Measurements from ENCODE around the gene ZBTB8OS.
"Not testable (repeated sequence)": the region's sequence is repeated elsewhere in the genome, so short reads cannot be mapped to it uniquely, and the experiment has no call there.

ZBTB8OS gene

DNA sequence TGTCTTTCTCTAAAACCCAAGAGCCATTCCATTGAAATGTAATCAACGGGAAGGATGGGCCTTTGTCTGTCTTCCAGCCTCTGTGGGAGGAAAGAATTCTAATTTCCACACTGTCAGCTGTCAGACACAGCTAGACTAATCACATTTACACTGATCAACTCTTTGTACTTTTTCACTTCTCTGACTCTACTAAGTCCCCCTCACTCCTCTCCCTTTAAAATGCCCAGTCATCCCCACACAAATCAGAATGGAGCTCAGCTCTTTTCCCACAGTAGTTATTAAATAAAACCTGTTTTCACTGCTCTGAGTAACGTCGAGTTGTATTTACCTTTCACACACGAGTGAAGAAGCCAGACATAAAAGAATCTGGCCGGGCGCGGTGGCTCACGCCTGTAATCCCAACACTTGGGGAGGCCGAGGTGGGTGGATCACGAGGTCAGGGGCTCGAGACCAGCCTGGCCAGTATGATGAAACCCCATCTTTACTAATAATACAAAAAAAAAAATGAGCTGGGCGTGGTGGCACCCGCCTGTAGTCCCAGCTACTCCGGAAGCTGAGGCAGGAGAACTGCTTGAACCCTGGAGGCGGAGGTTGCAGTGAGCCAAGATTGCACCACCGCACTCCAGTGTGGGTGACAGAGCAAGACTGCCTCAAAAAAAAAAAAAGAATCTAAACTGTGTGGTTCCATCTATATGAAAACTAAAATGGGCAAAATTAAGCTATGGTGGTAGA, 13.3 kb downstream of the ZBTB8OS start:
- no peaks in the 10 kb centered on the region for H3K4me1 ChIP-seq (ENCODE audit: low read length)
- peaks cover 91% of the 10 kb centered on the region for H3K79me2 ChIP-seq (ENCODE audit: low read length)
- TF ChIP-seq EZH2 (optimal IDR thresholded peaks at IDR 0.05; ENCODE audit: low read depth, low read length) (no peak), EZH2phosphoT487 (IDR thresholded peaks at IDR 0.05; ENCODE audit: low read length) (no peak)
- TF ChIP-seq, protein P1, sequence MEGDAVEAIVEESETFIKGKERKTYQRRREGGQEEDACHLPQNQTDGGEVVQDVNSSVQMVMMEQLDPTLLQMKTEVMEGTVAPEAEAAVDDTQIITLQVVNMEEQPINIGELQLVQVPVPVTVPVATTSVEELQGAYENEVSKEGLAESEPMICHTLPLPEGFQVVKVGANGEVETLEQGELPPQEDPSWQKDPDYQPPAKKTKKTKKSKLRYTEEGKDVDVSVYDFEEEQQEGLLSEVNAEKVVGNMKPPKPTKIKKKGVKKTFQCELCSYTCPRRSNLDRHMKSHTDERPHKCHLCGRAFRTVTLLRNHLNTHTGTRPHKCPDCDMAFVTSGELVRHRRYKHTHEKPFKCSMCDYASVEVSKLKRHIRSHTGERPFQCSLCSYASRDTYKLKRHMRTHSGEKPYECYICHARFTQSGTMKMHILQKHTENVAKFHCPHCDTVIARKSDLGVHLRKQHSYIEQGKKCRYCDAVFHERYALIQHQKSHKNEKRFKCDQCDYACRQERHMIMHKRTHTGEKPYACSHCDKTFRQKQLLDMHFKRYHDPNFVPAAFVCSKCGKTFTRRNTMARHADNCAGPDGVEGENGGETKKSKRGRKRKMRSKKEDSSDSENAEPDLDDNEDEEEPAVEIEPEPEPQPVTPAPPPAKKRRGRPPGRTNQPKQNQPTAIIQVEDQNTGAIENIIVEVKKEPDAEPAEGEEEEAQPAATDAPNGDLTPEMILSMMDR (IDR thresholded peaks at IDR 0.05; ENCODE audit: low read length): no peak
- no peak overlapping the region for H3K4me3 ChIP-seq (ENCODE audit: low read length)
- no peaks in the 10 kb centered on the region for H3K9me2 ChIP-seq (replicated peaks; ENCODE audit: insufficient read depth, low read length)
- H2AFZ ChIP-seq (ENCODE audit: low read length): no peak overlapping the region
- no peaks in the 10 kb centered on the region for H4K20me1 ChIP-seq (ENCODE audit: insufficient read depth, low read length)
- no peak overlapping the region for H3K27ac ChIP-seq (ENCODE audit: low read length)
- H3K9me3 ChIP-seq (replicated peaks; ENCODE audit: insufficient read depth, low read length): no peaks in the 10 kb centered on the region
- H3K36me3 ChIP-seq (replicated peaks; ENCODE audit: insufficient read depth, low read length): peaks cover 8% of the 10 kb centered on the region; the same call in 1 of the 2 replicates
- H3K9ac ChIP-seq (ENCODE audit: low read length): no peak overlapping the region
- H3K27me3 ChIP-seq (replicated peaks; ENCODE audit: insufficient read depth, low read length): no peaks in the 10 kb centered on the region
- H3K4me2 ChIP-seq (ENCODE audit: low read depth, low read length): no peak overlapping the region
- H3F3A ChIP-seq (ENCODE audit: insufficient read depth, low read length): no peaks in the 10 kb centered on the region
- DNase-seq: no peak

DNA sequence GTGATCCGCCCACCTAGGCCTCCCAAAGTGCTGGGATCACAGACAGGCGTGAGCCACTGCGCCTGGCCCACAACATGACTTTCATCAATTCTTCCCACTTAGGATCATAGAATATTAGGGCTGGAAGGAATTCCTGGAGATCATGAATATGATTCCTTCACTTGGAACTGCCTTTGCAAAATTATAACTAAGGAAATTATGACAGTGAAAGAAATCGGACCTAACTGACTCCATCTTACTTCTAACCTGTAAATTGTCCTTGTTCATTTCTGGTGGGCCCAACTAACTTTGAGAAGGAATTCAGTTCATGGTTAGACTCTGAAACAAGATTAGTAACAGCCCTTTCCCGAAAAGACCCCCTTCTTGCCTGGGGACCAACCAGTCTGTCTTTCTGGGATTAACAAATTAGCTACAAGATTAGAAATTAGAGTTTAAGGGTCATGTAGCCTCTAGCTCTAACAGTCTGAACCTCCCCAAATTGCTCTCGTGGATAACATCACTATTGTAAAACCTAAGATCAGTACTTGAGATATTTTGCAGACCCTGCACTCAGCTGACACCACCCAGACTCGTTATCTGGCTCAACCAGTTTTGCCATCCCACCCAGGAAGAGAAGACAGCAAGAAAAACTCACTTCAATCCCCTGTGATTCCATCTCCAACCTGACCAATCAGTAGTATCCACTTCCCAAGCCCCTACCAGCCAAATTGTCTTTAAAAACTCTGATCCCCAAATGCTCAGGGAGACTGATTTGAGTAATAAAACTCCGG, 14.7 kb downstream of the ZBTB8OS start:
- Histone ChIP-seq H3K36me3 (replicated peaks; ENCODE audit: insufficient read depth, low read length) (peaks cover 8% of the 10 kb centered on the region; the same call in 1 of the 2 replicates), H2AFZ (ENCODE audit: low read length) (no peak overlapping the region), H3K79me2 (ENCODE audit: low read length) (peaks cover 91% of the 10 kb centered on the region), H3K9ac (ENCODE audit: low read length) (no peak overlapping the region), H3K4me2 (ENCODE audit: low read depth, low read length) (no peak overlapping the region), H3K9me2 (replicated peaks; ENCODE audit: insufficient read depth, low read length) (no peaks in the 10 kb centered on the region), H3F3A (ENCODE audit: insufficient read depth, low read length) (no peaks in the 10 kb centered on the region), H3K4me3 (ENCODE audit: low read length) (no peak overlapping the region), H3K27me3 (replicated peaks; ENCODE audit: insufficient read depth, low read length) (no peaks in the 10 kb centered on the region), H4K20me1 (ENCODE audit: insufficient read depth, low read length) (no peaks in the 10 kb centered on the region), H3K4me1 (ENCODE audit: low read length) (no peaks in the 10 kb centered on the region), H3K9me3 (replicated peaks; ENCODE audit: insufficient read depth, low read length) (no peaks in the 10 kb centered on the region), H3K27ac (ENCODE audit: low read length) (no peak overlapping the region)
- DNase-seq: no peak
- TF ChIP-seq EZH2 (optimal IDR thresholded peaks at IDR 0.05; ENCODE audit: low read depth, low read length): no peak
- TF ChIP-seq, protein P1 (IDR thresholded peaks at IDR 0.05; ENCODE audit: low read length): no peak
- no peak for TF ChIP-seq EZH2phosphoT487 (IDR thresholded peaks at IDR 0.05; ENCODE audit: low read length)

DNA sequence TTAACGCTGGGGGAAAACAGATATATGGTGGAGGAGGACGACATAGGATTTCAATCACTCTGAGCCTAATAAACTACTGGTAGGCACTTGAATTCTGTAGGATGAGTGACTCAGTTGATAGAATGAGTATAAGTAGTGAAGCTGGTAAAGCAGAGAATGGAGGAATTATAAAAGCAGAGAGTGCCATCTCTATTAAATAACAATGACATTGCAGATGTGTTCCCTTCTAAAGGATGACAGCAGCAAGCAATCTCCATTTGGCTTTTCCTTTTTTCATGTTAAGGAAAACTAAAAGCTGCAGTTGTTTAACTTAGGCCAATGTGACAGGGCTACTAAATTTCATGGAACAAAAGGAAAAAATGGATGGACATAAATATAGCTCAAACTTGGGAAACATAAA, 17.5 kb downstream of the ZBTB8OS start:
- H3K27ac ChIP-seq (ENCODE audit: low read length): no peak overlapping the region
- no peak for DNase-seq
- TF ChIP-seq, protein P1 (IDR thresholded peaks at IDR 0.05; ENCODE audit: low read length): no peak
- TF ChIP-seq EZH2 (optimal IDR thresholded peaks at IDR 0.05; ENCODE audit: low read depth, low read length) (no peak), EZH2phosphoT487 (IDR thresholded peaks at IDR 0.05; ENCODE audit: low read length) (no peak)
- H3K9me2 ChIP-seq (replicated peaks; ENCODE audit: insufficient read depth, low read length): no peaks in the 10 kb centered on the region
- no peak overlapping the region for H3K9ac ChIP-seq (ENCODE audit: low read length)
- peaks cover 82% of the 10 kb centered on the region for H3K79me2 ChIP-seq (ENCODE audit: low read length)
- no peaks in the 10 kb centered on the region for H3K9me3 ChIP-seq (replicated peaks; ENCODE audit: insufficient read depth, low read length)
- H3F3A ChIP-seq (ENCODE audit: insufficient read depth, low read length): peaks cover 22% of the 10 kb centered on the region
- no peak overlapping the region for H3K4me2 ChIP-seq (ENCODE audit: low read depth, low read length)
- no peak overlapping the region for H2AFZ ChIP-seq (ENCODE audit: low read length)
- no peak overlapping the region for H3K4me3 ChIP-seq (ENCODE audit: low read length)
- H4K20me1 ChIP-seq (ENCODE audit: insufficient read depth, low read length): no peaks in the 10 kb centered on the region
- peaks cover 8% of the 10 kb centered on the region; the same call in 1 of the 2 replicates for H3K36me3 ChIP-seq (replicated peaks; ENCODE audit: insufficient read depth, low read length)
- H3K4me1 ChIP-seq (ENCODE audit: low read length): peaks cover 14% of the 10 kb centered on the region
- H3K27me3 ChIP-seq (replicated peaks; ENCODE audit: insufficient read depth, low read length): no peaks in the 10 kb centered on the region

- not testable (repeated sequence) for DNase-seq; H3K4me2 ChIP-seq (ENCODE audit: low read depth, low read length); H3K9me3 ChIP-seq (replicated peaks; ENCODE audit: insufficient read depth, low read length); H2AFZ ChIP-seq (ENCODE audit: low read length); H3K4me3 ChIP-seq (ENCODE audit: low read length); H3K9me2 ChIP-seq (replicated peaks; ENCODE audit: insufficient read depth, low read length); H3K36me3 ChIP-seq (replicated peaks; ENCODE audit: insufficient read depth, low read length); H3K27me3 ChIP-seq (replicated peaks; ENCODE audit: insufficient read depth, low read length); H3K9ac ChIP-seq (ENCODE audit: low read length); H3K27ac ChIP-seq (ENCODE audit: low read length); H4K20me1 ChIP-seq (ENCODE audit: insufficient read depth, low read length)
- Histone ChIP-seq H3F3A (ENCODE audit: insufficient read depth, low read length) (peaks cover 38% of the 10 kb centered on the region), H3K4me1 (ENCODE audit: low read length) (peaks cover 33% of the 10 kb centered on the region), H3K79me2 (ENCODE audit: low read length) (peaks cover 75% of the 10 kb centered on the region)
These were observed 20.2 kb downstream of the ZBTB8OS start for GRCh38 chr1:32630173-32630572.
